HEK293 (cell line): ENCODE measurements around the gene ZEB2.

Experiments
- CTCF ChIA-PET: fragments of 350-600 bp; formaldehyde crosslinking; extraction: SDS; loops from one replicate; lab custom pipeline; 2021; ENCODE audit warnings: antibody characterized with exemption; lab: Yijun Ruan, JAX
- POLR2A ChIA-PET: fragments of 300-600 bp; formaldehyde crosslinking; extraction: SDS; loops from one replicate; lab custom pipeline; 2020; ENCODE audit warnings: antibody characterized with exemption, inconsistent platforms; lab: Yijun Ruan, JAX
- H3K27ac ChIP-seq: fragments of 200-500 bp; sonication (Bioruptor generic); 2 replicates; pipeline ENCODE4 v1.5.1; 2014; ENCODE audit warnings: low read depth, low read length, control low read depth, inconsistent platforms; ENCODE audit errors: extremely low read depth
- H3K36me3 ChIP-seq, 2 experiments: fragments of 200-500 bp in 1 of 2; sonication (Bioruptor generic) in 1 of 2; 1 replicate in 1 of 2; 2 replicates in 1 of 2; pipeline ENCODE4 v1.5.1; 2014 to 2017; ENCODE audit warnings: inconsistent platforms in 2 of 2, low read length in 2 of 2; ENCODE audit not compliant: control insufficient read depth in 2 of 2, insufficient read depth in 1 of 2
- H3K4me1 ChIP-seq: fragments of 200-500 bp; sonication (Bioruptor generic); 2 replicates; pipeline ENCODE4 v1.5.1; 2014; ENCODE audit warnings: mild to moderate bottlenecking, low read length, inconsistent platforms; ENCODE audit not compliant: control insufficient read depth, insufficient read depth
- H3K4me3 ChIP-seq: 2 replicates; pipeline ENCODE4 v1.5.1; 2011; ENCODE audit warnings: low read depth, mild to moderate bottlenecking, control low read depth, low read length, moderate library complexity
- H3K9me3 ChIP-seq: fragments of 200-500 bp; sonication (Bioruptor generic); 2 replicates; pipeline ENCODE4 v1.5.1; 2014; ENCODE audit warnings: low read depth, low read length, inconsistent platforms; ENCODE audit not compliant: control insufficient read depth, insufficient read depth
- HOXC10 ChIP-seq: sonication (generic); formaldehyde crosslinking; IDR thresholded peaks from 2 replicates; pipeline ENCODE4 v1.8.1; 2023; ENCODE audit warnings: mild to moderate bottlenecking, missing genetic modification reagents
- SALL2 ChIP-seq: fragments of 450-650 bp; formaldehyde crosslinking; IDR thresholded peaks from 2 replicates; pipeline ENCODE4 v1.5.0; 2017; ENCODE audit warnings: missing biosample characterization, mild to moderate bottlenecking, missing genetic modification characterization, borderline replicate concordance
- SP7 ChIP-seq: fragments of 450-650 bp; formaldehyde crosslinking; IDR thresholded peaks from 2 replicates; pipeline ENCODE4 v1.5.1; 2016; ENCODE audit warnings: missing biosample characterization, missing genetic modification characterization
- ZBTB1 ChIP-seq: fragments of 450-650 bp; formaldehyde crosslinking; IDR thresholded peaks from 2 replicates; pipeline ENCODE4 v1.5.1; 2016; ENCODE audit warnings: missing biosample characterization, missing genetic modification characterization
- ZBTB17 ChIP-seq: fragments of 450-650 bp; formaldehyde crosslinking; IDR thresholded peaks from 2 replicates; pipeline ENCODE4 v1.5.1; 2016; ENCODE audit warnings: missing biosample characterization, missing genetic modification characterization
- ZBTB20 ChIP-seq: fragments of 450-650 bp; formaldehyde crosslinking; IDR thresholded peaks from 2 replicates; pipeline ENCODE4 v1.5.1; 2016; ENCODE audit warnings: missing biosample characterization, missing genetic modification characterization
- ZNF433 ChIP-seq: fragments of 450-650 bp; formaldehyde crosslinking; IDR thresholded peaks from 2 replicates; pipeline ENCODE4 v1.5.1; 2016; ENCODE audit warnings: missing biosample characterization, missing genetic modification characterization, low read depth
- ZNF660 ChIP-seq: fragments of 450-650 bp; IDR thresholded peaks from 2 replicates; pipeline ENCODE4 v1.5.1; 2018; ENCODE audit warnings: missing biosample characterization, mild to moderate bottlenecking, missing genetic modification characterization
- TF ChIP-seq, protein P1 (sequence below): fragments of 450-650 bp; formaldehyde crosslinking; IDR thresholded peaks from 2 replicates; pipeline ENCODE4 v1.5.1; 2016; ENCODE audit warnings: missing biosample characterization, missing genetic modification characterization
- TF ChIP-seq, protein P2 (sequence below): fragments of 450-650 bp; formaldehyde crosslinking; conservative IDR thresholded peaks from 2 replicates; pipeline ENCODE4 v1.5.1; 2016; ENCODE audit warnings: low read depth, missing biosample characterization, missing genetic modification characterization
- TF ChIP-seq, protein P3 (sequence below): fragments of 450-650 bp; formaldehyde crosslinking; IDR thresholded peaks from 2 replicates; pipeline ENCODE4 v1.5.1; 2016; ENCODE audit warnings: missing biosample characterization, missing genetic modification characterization
- TF ChIP-seq, protein P4 (sequence below): fragments of 450-650 bp; IDR thresholded peaks from 2 replicates; pipeline ENCODE4 v1.5.1; 2018; ENCODE audit warnings: missing biosample characterization, missing genetic modification characterization

Gene ZEB2

DNA sequence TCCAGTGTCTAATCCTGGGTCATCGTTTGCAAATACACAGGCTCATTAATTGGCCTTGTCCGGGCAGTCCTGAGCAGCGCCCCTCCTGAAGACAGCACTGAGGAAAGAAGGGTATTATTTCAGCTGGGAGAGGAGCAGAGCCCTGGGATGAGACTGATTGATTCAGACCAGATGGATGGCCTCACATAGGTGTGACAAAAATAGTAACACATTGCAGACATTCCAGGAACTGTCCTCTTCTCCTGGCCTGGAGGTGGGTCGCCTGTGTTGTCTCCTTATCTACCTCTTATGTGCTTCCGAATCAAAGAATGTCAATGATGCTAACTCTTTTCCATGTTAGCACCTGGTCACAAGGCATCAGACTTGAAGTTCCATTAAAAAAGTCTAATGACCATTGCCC, 45.9 kb downstream of the ZEB2 start (continued):
- TF ChIP-seq, protein P1, sequence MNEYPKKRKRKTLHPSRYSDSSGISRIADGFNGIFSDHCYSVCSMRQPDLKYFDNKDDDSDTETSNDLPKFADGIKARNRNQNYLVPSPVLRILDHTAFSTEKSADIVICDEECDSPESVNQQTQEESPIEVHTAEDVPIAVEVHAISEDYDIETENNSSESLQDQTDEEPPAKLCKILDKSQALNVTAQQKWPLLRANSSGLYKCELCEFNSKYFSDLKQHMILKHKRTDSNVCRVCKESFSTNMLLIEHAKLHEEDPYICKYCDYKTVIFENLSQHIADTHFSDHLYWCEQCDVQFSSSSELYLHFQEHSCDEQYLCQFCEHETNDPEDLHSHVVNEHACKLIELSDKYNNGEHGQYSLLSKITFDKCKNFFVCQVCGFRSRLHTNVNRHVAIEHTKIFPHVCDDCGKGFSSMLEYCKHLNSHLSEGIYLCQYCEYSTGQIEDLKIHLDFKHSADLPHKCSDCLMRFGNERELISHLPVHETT = no peak
- no peak for TF ChIP-seq HOXC10
- no peak for TF ChIP-seq ZBTB1
- no peak for TF ChIP-seq ZBTB17 (tag by site-specific recombination)
- TF ChIP-seq, all 188 proteins: peak for 0

DNA sequence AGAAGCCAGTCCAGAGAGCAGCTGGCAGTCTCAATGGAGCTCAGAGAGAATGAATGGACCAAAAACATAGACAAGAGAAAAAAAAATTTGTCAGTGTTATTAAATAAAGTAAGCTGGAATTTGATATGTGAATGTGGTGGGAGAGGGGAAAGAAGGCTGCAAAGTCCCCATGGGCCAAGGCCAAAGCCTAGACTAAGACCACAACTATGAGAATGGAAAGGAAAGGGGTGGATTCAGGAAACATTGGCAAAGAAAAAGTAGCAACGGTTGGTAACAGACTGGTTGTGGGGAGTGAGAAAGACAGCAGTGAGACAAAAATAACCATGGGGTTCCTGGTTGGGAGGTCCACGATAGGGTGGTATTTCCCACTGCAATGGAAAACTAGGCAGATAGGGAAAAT, 47.0 kb downstream of the ZEB2 start:
- H3K4me1 ChIP-seq = peaks cover 26% of the 10 kb centered on the region
- H3K9me3 ChIP-seq = no peaks in the 10 kb centered on the region
- no peak overlapping the region for H3K27ac ChIP-seq
- TF ChIP-seq ZNF433 (tag by site-specific recombination) (no peak), ZNF660 (tag by site-specific recombination) (no peak), SP7 (no peak), ZBTB20 (tag by site-specific recombination) (no peak), SALL2 (tag by site-specific recombination) (no peak)
- TF ChIP-seq, protein P2, sequence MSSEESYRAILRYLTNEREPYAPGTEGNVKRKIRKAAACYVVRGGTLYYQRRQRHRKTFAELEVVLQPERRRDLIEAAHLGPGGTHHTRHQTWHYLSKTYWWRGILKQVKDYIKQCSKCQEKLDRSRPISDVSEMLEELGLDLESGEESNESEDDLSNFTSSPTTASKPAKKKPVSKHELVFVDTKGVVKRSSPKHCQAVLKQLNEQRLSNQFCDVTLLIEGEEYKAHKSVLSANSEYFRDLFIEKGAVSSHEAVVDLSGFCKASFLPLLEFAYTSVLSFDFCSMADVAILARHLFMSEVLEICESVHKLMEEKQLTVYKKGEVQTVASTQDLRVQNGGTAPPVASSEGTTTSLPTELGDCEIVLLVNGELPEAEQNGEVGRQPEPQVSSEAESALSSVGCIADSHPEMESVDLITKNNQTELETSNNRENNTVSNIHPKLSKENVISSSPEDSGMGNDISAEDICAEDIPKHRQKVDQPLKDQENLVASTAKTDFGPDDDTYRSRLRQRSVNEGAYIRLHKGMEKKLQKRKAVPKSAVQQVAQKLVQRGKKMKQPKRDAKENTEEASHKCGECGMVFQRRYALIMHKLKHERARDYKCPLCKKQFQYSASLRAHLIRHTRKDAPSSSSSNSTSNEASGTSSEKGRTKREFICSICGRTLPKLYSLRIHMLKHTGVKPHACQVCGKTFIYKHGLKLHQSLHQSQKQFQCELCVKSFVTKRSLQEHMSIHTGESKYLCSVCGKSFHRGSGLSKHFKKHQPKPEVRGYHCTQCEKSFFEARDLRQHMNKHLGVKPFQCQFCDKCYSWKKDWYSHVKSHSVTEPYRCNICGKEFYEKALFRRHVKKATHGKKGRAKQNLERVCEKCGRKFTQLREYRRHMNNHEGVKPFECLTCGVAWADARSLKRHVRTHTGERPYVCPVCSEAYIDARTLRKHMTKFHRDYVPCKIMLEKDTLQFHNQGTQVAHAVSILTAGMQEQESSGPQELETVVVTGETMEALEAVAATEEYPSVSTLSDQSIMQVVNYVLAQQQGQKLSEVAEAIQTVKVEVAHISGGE = no peak
- peaks cover 0 to 2% of the 10 kb centered on the region in 2 experiments; a peak in 1 of 3 replicates for H3K36me3 ChIP-seq
- ChIA-PET POLR2A (no interaction called here), CTCF (no interaction called here)
- H3K4me3 ChIP-seq = no peak overlapping the region

DNA sequence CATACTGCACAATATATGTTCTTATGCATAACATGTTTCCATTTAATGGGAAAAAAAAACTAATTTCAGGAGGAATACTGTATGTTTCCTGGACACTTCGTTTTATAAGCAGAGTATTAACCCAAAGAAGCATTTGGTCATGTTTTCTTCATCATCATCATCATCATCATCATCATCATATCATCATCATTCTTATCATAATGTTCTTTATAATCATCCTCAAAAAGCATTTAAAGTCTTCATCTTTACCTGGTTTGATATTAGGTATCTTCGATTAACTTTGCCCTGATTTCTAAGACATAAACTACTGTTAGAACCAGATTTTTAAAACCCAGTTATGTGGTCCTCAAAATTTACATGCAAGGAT, 47.9 kb downstream of the ZEB2 start:
- Histone ChIP-seq H3K36me3 (peaks cover 0 to 2% of the 10 kb centered on the region in 2 experiments; a peak in 1 of 3 replicates), H3K4me1 (peaks cover 26% of the 10 kb centered on the region), H3K9me3 (no peaks in the 10 kb centered on the region), H3K27ac (no peak overlapping the region)
- CTCF ChIA-PET = no interaction called here
- TF ChIP-seq, protein P3, sequence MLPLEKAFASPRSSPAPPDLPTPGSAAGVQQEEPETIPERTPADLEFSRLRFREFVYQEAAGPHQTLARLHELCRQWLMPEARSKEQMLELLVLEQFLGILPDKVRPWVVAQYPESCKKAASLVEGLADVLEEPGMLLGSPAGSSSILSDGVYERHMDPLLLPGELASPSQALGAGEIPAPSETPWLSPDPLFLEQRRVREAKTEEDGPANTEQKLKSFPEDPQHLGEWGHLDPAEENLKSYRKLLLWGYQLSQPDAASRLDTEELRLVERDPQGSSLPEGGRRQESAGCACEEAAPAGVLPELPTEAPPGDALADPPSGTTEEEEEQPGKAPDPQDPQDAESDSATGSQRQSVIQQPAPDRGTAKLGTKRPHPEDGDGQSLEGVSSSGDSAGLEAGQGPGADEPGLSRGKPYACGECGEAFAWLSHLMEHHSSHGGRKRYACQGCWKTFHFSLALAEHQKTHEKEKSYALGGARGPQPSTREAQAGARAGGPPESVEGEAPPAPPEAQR = no peak
- TF ChIP-seq, protein P4, sequence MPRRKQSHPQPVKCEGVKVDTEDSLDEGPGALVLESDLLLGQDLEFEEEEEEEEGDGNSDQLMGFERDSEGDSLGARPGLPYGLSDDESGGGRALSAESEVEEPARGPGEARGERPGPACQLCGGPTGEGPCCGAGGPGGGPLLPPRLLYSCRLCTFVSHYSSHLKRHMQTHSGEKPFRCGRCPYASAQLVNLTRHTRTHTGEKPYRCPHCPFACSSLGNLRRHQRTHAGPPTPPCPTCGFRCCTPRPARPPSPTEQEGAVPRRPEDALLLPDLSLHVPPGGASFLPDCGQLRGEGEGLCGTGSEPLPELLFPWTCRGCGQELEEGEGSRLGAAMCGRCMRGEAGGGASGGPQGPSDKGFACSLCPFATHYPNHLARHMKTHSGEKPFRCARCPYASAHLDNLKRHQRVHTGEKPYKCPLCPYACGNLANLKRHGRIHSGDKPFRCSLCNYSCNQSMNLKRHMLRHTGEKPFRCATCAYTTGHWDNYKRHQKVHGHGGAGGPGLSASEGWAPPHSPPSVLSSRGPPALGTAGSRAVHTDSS (tag by site-specific recombination) = peak; percentile 94
- TF ChIP-seq, all 188 proteins: peak for 1
- H3K4me3 ChIP-seq = no peak overlapping the region
- POLR2A ChIA-PET = no interaction called here
